Bone marrow (tissue), 2 donors: Measurements from ENCODE around the gene RNF41.

Source experiments
- DNase-seq, 2 donors: peaks; one replicate each; lab custom pipeline; 2025; lab: John Stamatoyannopoulos, UW

RNF41 gene

DNA sequence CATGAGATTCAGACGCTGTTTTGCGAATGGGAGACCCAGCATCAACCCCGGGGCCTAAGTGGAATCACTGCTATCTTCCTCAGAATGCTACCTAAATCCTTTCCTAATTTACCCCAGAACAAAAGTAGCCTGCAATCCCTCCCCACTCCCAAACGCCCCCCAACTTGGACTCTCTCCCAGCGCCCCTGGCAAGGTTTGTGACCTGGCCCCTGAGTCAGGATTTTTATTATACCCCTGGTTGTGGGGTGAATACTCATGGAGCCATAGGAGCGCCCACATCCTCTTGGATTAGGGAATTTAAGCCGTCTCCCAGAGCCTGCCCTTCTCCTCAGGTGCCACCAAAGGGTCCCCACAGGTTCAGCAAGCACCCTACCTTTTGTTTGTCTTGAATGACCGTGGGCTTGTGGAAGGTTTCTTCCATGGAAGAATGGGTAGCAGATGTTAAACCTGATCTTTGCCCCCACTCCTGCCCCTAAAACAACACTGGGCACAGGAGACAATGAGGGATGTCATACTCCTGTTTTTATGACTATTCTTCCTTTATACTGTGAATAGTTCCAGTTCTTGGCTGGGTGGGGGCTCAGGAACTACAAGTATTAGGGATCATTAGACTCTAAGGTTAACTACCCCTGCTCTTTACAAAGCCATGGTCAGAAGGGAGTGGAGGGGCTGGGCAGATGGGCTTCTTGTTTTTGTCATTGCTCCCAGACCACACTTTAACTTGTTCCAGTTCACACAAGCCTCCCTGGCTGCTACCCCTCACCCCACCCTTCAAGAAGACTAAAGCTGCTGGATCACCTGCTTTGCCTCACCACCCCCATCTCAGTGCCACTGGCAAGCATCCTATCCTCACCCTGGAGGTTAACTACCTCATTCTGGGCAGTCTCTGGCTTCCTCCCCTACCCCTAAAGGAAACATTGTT lies 68.7 kb downstream of the RNF41 start:
- DNase-seq = no peak
